Brain microvascular endothelial cell (primary cell): ENCODE measurements around the gene DHRS7B.
"Not testable (repeated sequence)": the region's sequence is repeated elsewhere in the genome, so short reads cannot be mapped to it uniquely, and the experiment has no call there.

Source experiments
- DNase-seq: peaks from one replicate; pipeline ENCODE4 v3.0.0-alpha.2; 2020
- H3K27ac ChIP-seq: fragments of 250-450 bp; sonication (Bioruptor Pico); 2 replicates; pipeline ENCODE4 v1.5.1; 2020; ENCODE audit warnings: mild to moderate bottlenecking, moderate library complexity
- H3K27me3 ChIP-seq: fragments of 250-450 bp; sonication (Bioruptor Pico); replicated peaks from 2 replicates; pipeline ENCODE4 v1.5.1; 2020; ENCODE audit warnings: mild to moderate bottlenecking
- H3K36me3 ChIP-seq: fragments of 250-450 bp; sonication (Bioruptor Pico); replicated peaks from 2 replicates; pipeline ENCODE4 v1.5.1; 2020; ENCODE audit warnings: mild to moderate bottlenecking
- H3K4me3 ChIP-seq: 2 replicates; pipeline ENCODE4 v1.5.1; 2011; ENCODE audit warnings: low read depth, mild to moderate bottlenecking, control low read depth, low read length, moderate library complexity
- CTCF ChIP-seq: IDR thresholded peaks from 2 replicates; pipeline ENCODE4 v1.5.1; 2011; ENCODE audit warnings: low read depth, mild to moderate bottlenecking, moderate library complexity, low read length, control low read depth, inconsistent platforms; ENCODE audit errors: missing control alignments
- in situ Hi-C: cut with HindIII; loops from 2 replicates; pipeline ENCODE4 v1.10.0; 2017; ENCODE audit warnings: low sequenced_read_pairs, low pct_ligation_motif_present

The DHRS7B gene

GRCh38 chr17:21143695-21144094, 16.9 kb downstream of the DHRS7B start:
- no peak for TF ChIP-seq CTCF
- in situ Hi-C loops = no loop called here
- DNase-seq = no peak
- Histone ChIP-seq H3K27ac (no peak overlapping the region), H3K36me3 (no peaks in the 10 kb centered on the region), H3K27me3 (no peaks in the 10 kb centered on the region), H3K4me3 (no peak overlapping the region)

GRCh38 chr17:21144299-21144698, 17.5 kb downstream of the DHRS7B start:
- H3K27me3 ChIP-seq, H3K4me3 ChIP-seq, in situ Hi-C loops, H3K36me3 ChIP-seq, H3K27ac ChIP-seq, DNase-seq: not testable (repeated sequence)

- DNase-seq = no peak
- in situ Hi-C loops = no loop called here
- no peak for TF ChIP-seq CTCF
- H3K27ac ChIP-seq = no peak overlapping the region
- H3K36me3 ChIP-seq = no peaks in the 10 kb centered on the region
- H3K4me3 ChIP-seq = no peak overlapping the region
- no peaks in the 10 kb centered on the region for H3K27me3 ChIP-seq
These were observed 19.7 kb downstream of the DHRS7B start for GRCh38 chr17:21146362-21147015.

- no peaks in the 10 kb centered on the region for H3K27me3 ChIP-seq
- in situ Hi-C loops = no loop called here
These were observed 22.9 kb downstream of the DHRS7B start for GRCh38 chr17:21149621-21150020.

GRCh38 chr17:21152731-21153130, 26.0 kb downstream of the DHRS7B start:
- no peaks in the 10 kb centered on the region for H3K27me3 ChIP-seq
- TF ChIP-seq CTCF = no peak
- DNase-seq = no peak
- no peaks in the 10 kb centered on the region for H3K36me3 ChIP-seq
- no peak overlapping the region for H3K4me3 ChIP-seq
- no peak overlapping the region for H3K27ac ChIP-seq
- in situ Hi-C loops = no loop called here

More at GRCh38 chr17:21149621-21150020, 22.9 kb downstream of the DHRS7B start:
- Histone ChIP-seq H3K4me3 (no peak overlapping the region), H3K27ac (no peak overlapping the region), H3K36me3 (no peaks in the 10 kb centered on the region)
- no peak for DNase-seq
- TF ChIP-seq CTCF = no peak

GRCh38 chr17:21157586-21158370, 31.0 kb downstream of the DHRS7B start:
- no peak for TF ChIP-seq CTCF
- in situ Hi-C loops = no loop called here
- no peak for DNase-seq

More at GRCh38 chr17:21157586-21158370, 31.0 kb downstream of the DHRS7B start:
- Histone ChIP-seq H3K36me3 (no peaks in the 10 kb centered on the region), H3K4me3 (no peak overlapping the region), H3K27me3 (no peaks in the 10 kb centered on the region), H3K27ac (no peak overlapping the region)
